Astrocyte (in vitro differentiated cells and primary cell): ENCODE data around the gene STX12.
"Not testable (repeated sequence)": the region's sequence is repeated elsewhere in the genome, so short reads cannot be mapped to it uniquely, and the experiment has no call there.

Experiments used
- CTCF ChIP-seq: IDR thresholded peaks from 2 replicates; pipeline ENCODE4 v1.5.1; 2011; ENCODE audit warnings: low read depth, mild to moderate bottlenecking, inconsistent platforms, low read length, moderate library complexity; ENCODE audit not compliant: insufficient read depth
- EZH2 ChIP-seq: IDR thresholded peaks from 2 replicates; pipeline ENCODE4 v1.6.1; 2012; ENCODE audit warnings: mild to moderate bottlenecking, low read length, inconsistent platforms; ENCODE audit not compliant: insufficient read depth

GRCh38 chr1:27775336-27775735 lies 2.3 kb downstream of the STX12 start:
- not testable (repeated sequence) for TF ChIP-seq CTCF, EZH2
